HG03565 (cell line): ENCODE data around the gene SPDYC.

Experiments used
- ATAC-seq: cut with Tn5 transposase; IDR thresholded peaks from one replicate; pipeline ENCODE4 v1.9.1; 2021; ENCODE audit warnings: mild to moderate bottlenecking, moderate library complexity; ENCODE audit not compliant: unreplicated experiment

SPDYC gene

GRCh38 chr11:65170058-65170534 lies at the start of gene SPDYC:
Gene SPDYC, plus strand, starts transcription at chr11:65170233. Its CDS starts 1,125 bp downstream, at chr11:65171358.
- ATAC-seq: no peak

GRCh38 chr11:65120831-65121230 lies 49.2 kb upstream of the SPDYC start:
- ATAC-seq: no peak

GRCh38 chr11:65121447-65121864 lies 48.6 kb upstream of the SPDYC start:
- ATAC-seq: no peak

- peak; percentile 59 for ATAC-seq
Measured at GRCh38 chr11:65121865-65122696, 48.0 kb upstream of the SPDYC start, which contains the start of the genes FAU and MRPL49. Gene FAU, minus strand, starts transcription at chr11:65122134. Its CDS starts 321 bp downstream, at chr11:65121813. Gene MRPL49, plus strand, starts transcription at chr11:65122321. Its CDS starts 26 bp downstream, at chr11:65122347.

DNA sequence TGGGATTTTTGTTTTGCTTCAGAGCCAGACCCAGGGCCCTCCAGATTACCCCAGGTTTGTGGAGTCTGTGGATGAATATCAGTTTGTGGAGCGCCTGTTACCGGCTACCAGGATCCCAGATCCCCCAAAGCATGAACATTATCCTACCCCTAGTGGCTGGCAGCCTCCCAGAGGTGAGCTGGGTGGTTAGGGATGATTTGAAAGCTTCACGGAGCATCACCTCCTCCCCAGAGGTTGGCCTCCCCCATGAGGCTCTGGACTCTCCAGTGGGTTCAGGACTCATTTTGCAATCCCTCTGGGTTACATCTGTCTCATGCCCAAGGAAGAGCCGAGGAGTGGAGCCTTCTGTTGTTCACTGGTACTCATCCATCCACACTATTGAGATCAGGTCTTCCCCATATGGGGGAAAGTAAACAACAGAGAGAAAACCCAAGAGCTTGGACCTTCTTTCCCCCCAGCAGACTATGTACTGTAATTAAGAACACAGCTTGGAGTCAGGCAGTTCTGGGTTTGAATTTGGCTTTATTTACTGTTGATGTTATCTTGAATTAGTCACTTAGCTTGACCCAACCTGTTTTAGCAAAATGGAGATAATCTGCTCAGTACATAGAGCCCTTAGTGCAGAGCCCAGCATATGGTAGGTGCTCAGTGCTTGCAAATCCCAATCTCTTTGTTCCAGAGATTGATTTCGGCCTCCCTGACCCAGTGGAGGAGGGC lies 45.4 kb upstream of the SPDYC start:
- no peak for ATAC-seq

DNA sequence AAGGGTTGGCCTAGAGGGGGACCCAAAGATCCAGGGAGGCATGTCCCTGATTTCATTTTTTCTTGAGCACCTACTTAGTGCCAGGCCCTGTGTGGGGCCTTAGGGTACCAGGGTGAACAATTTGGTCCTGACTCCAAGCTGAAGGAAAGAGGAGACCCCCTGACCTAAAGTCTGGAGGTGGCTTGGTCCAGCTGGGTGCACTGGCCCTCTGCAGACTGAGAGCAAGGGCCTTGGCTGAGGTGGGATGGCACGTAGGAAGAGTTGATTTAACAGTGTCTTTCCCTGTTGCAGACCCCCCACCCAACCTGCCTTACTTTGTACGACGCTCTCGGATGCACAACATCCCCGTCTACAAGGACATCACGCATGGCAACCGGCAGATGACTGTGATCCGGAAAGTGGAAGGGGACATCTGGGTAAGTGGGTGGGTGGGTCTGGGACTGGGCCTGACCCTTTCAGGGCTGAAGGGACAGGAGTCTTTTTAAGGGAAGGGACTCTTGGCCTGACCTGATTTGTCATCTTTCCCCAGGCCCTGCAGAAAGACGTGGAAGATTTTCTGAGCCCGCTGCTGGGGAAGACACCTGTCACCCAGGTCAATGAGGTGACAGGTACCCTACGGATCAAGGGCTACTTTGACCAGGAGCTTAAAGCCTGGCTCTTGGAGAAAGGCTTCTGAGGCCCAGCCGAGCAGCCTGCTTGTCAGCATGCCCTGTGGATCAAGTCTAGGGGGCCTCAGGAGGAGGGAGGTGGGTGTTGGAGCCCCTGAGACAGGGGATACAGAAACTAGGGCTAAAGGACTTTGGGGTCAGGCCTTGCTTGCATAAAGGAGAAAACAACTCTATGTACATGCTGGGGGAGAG lies 44.6 kb upstream of the SPDYC start:
- ATAC-seq: no peak

- no peak for ATAC-seq
Measured at GRCh38 chr11:65126624-65127274, 43.3 kb upstream of the SPDYC start.

DNA sequence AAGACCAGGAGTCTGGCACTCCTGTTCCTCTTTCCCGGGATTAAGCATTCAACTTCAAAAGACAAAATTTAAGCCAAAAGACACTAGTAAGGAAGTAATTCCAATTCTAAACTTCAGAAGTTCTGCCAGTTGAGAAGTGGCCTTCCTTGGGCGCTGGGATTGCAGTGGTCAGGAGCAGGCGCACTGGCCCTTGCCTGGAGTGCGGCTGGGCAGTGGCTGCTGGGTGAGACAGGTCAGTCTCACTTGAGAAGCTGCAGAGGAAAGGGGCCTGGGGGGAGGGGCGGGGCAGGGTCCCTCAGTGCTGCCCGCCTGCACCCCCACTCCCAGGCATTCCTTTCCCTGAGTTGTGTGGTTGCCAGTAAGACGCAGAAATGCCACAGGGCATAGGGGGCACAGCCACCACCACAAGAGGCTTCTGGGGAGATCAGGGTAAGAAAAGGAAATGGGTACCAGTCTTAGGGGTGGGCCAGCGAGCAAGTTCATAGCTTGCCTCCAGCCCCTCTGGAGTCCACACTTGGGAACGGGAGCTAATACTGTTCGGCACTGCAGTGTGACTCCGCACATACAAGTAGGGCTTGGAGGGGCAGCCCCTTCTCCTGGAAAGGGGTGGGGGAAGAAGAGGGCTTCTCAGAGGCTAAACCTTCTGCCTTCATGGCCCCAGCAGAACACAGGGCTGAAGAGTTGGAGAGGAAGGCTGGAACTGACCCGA lies 42.4 kb upstream of the SPDYC start:
- ATAC-seq: no peak

DNA sequence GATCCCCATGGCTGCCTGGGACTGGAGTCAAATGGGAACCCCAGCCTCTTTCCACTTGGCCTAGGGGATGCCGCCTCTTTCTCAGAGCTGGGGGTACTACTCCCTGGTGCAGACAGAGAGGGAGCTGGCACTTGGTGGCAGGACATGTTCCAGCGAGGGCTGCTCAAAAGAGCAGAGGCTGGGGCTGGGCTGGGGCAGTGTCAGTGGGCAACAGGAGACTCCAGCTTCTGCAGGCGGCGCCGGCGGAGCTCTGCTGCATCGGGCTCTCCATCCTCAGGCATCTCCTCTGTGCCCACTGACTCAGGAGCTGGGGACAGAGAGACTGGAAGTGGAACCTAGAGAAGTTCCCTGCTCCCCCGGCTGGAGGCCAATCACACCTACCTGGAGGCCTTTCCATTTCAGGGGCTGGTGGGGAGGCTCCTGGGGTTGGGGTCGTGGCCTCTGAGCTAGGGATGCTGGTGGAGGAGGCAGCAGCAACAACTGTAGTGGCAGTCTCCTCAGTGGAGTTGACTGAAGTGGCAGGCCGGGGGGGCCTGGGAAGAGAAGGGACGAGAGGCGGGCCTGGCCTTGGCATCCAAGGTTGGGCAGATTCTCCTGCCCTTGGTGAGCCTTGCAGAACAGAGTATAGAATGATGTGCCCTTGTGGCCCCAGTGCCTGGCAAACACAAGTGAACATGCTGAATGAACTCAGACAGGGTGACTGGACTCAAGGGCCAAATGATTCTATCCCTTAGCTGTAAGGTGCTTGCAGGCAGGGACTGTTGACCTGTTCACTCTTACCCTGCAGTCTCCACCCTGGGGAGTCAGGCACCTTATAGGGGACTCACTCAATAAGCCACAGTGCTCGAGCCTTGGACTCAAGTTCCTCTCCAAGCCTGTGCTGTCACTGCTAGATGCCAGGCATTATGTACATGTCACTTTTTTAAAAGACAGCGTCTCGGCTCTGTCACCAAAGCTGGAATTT lies 41.6 kb upstream of the SPDYC start:
- ATAC-seq: no peak

GRCh38 chr11:65129649-65130441 lies 40.2 kb upstream of the SPDYC start:
- no peak for ATAC-seq

GRCh38 chr11:65130631-65131416 lies 39.2 kb upstream of the SPDYC start:
- no peak for ATAC-seq

GRCh38 chr11:65131417-65131776 lies 38.6 kb upstream of the SPDYC start:
- ATAC-seq: no peak

GRCh38 chr11:65131895-65132237 lies 38.2 kb upstream of the SPDYC start:
- ATAC-seq: no peak

DNA sequence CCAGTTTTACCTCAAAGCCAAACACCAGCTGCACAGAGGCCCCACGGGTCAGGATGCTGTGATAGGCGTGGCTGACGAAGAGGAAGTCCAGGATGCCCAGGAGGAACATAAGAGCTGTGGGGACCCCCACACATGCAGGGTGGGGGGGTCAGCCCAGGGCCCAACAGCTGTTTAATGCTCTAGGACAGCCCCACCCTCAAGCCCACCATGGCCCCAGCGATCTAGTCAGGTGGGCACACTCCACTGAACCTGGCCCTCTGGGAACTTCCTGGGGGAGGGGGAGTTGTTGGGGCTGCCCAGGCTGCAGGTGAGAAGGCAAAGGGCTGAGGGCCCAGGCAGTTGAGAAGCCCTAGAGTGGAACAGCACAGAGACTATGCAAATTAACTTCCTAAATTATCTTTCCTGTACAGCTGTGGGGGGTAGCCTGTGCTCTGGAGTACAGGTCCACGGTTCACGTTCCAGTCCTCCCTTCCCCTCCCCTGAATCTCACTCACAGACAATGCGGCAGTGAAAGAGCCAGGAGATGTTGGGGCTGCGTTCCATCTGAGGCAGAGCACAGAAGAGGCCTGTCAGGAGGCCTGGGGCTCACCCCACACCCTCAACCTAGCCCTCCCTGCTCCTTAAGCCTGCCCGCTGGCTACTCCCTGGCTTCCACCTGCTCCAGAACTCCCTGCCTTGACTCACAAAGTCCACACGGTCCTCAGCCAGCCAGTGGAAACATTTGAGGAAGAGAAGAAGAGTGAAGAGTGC lies 37.6 kb upstream of the SPDYC start:
- no peak for ATAC-seq

GRCh38 chr11:65132988-65133700 lies 36.9 kb upstream of the SPDYC start:
- ATAC-seq: no peak

- ATAC-seq: no peak
Measured at GRCh38 chr11:65133724-65134123, 36.3 kb upstream of the SPDYC start.
